Epithelial cell of esophagus (primary cell): ENCODE results near the gene PSMG3.
"Not testable (repeated sequence)": the region's sequence is repeated elsewhere in the genome, so short reads cannot be mapped to it uniquely, and the experiment has no call there.

ENCODE experiments used
- DNase-seq: peaks from one replicate; pipeline ENCODE4 v3.0.0; 2010; ENCODE audit warnings: low read depth
- H3K4me3 ChIP-seq: 2 replicates; pipeline ENCODE4 v1.5.1; 2011; ENCODE audit warnings: mild to moderate bottlenecking, low read length, control low read depth
- CTCF ChIP-seq: IDR thresholded peaks from 2 replicates; pipeline ENCODE4 v1.5.1; 2011; ENCODE audit warnings: low read depth, mild to moderate bottlenecking, low read length, control low read depth, inconsistent platforms; ENCODE audit not compliant: insufficient read depth; ENCODE audit errors: missing control alignments

PSMG3 gene

GRCh38 chr7:1526271-1526754 lies 43.5 kb downstream of the PSMG3 start:
- H3K4me3 ChIP-seq, result no peak overlapping the region
- TF ChIP-seq CTCF, result no peak

GRCh38 chr7:1525409-1525808 lies 44.4 kb downstream of the PSMG3 start:
- no peak for TF ChIP-seq CTCF
- DNase-seq, result no peak
- no peak overlapping the region for H3K4me3 ChIP-seq

More at GRCh38 chr7:1526271-1526754, 43.5 kb downstream of the PSMG3 start:
- DNase-seq, result no peak

GRCh38 chr7:1523844-1524243 lies 46.0 kb downstream of the PSMG3 start:
- DNase-seq, result no peak
- TF ChIP-seq CTCF, result no peak
- H3K4me3 ChIP-seq, result no peak overlapping the region

- TF ChIP-seq CTCF, result no peak
- H3K4me3 ChIP-seq, result no peak overlapping the region
- no peak for DNase-seq
Observed at GRCh38 chr7:1523208-1523607, 46.6 kb downstream of the PSMG3 start.

GRCh38 chr7:1521456-1521855 lies 48.4 kb downstream of the PSMG3 start:
- no peak for DNase-seq
- H3K4me3 ChIP-seq, result no peak overlapping the region
- TF ChIP-seq CTCF, result no peak

- DNase-seq, result peak; percentile 45
- no peak for TF ChIP-seq CTCF
- no peak overlapping the region for H3K4me3 ChIP-seq
Observed at GRCh38 chr7:1520539-1521234, 49.1 kb downstream of the PSMG3 start.

GRCh38 chr7:1519322-1519922 lies 50.4 kb downstream of the PSMG3 start:
- not testable (repeated sequence) for H3K4me3 ChIP-seq, DNase-seq
